ENCODE results near the gene INO80.

Gene INO80

GRCh38 chr15:40978562-40978961 lies 137.5 kb downstream of the INO80 start:
- no peak for DNase-seq (ENCODE audit: extremely low read depth, low read depth)
- no peak overlapping the region for H3K4me3 ChIP-seq (replicated peaks; ENCODE audit: low read depth, low read length)
- TF ChIP-seq CTCF (IDR thresholded peaks at IDR 0.05; ENCODE audit: low read depth, low read length, missing control alignments): no peak

GRCh38 chr15:40978141-40978540 lies 137.9 kb downstream of the INO80 start:
- no peak for TF ChIP-seq CTCF (IDR thresholded peaks at IDR 0.05; ENCODE audit: low read depth, low read length, missing control alignments)
- DNase-seq (ENCODE audit: extremely low read depth, low read depth): no peak
- H3K4me3 ChIP-seq (replicated peaks; ENCODE audit: low read depth, low read length): no peak overlapping the region

GRCh38 chr15:40976819-40977218 lies 139.3 kb downstream of the INO80 start:
- H3K4me3 ChIP-seq (replicated peaks; ENCODE audit: low read depth, low read length): no peak overlapping the region
- no peak for DNase-seq (ENCODE audit: extremely low read depth, low read depth)
- TF ChIP-seq CTCF (IDR thresholded peaks at IDR 0.05; ENCODE audit: low read depth, low read length, missing control alignments): no peak

- TF ChIP-seq CTCF (IDR thresholded peaks at IDR 0.05; ENCODE audit: low read depth, low read length, missing control alignments): no peak
- no peak for DNase-seq (ENCODE audit: extremely low read depth, low read depth)
- no peak overlapping the region for H3K4me3 ChIP-seq (replicated peaks; ENCODE audit: low read depth, low read length)
These were observed 141.2 kb downstream of the INO80 start for GRCh38 chr15:40974879-40975278.

DNA sequence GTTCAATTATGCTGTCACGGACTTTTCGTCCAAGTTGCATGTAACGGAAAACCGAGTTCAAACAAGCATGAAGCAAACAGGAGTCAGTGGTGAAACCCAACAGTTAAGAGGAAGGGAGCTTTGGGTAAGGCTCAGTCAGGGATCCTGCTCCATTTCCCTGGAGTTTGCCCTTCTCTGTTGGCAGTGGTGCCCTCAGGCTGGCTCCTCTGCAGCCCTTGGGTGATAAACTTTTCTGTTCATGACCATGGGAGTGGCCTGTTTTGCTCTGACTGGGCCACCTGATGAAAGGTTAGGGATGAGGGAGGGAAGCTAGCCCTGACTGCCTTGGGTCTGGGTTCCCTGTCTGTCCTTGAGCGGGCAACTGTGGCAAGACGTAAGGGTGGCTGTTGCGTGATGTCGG lies 146.7 kb downstream of the INO80 start:
- no peak for DNase-seq (ENCODE audit: extremely low read depth, low read depth)
- H3K4me3 ChIP-seq (replicated peaks; ENCODE audit: low read depth, low read length): no peak overlapping the region
- TF ChIP-seq CTCF (IDR thresholded peaks at IDR 0.05; ENCODE audit: low read depth, low read length, missing control alignments): no peak

DNA sequence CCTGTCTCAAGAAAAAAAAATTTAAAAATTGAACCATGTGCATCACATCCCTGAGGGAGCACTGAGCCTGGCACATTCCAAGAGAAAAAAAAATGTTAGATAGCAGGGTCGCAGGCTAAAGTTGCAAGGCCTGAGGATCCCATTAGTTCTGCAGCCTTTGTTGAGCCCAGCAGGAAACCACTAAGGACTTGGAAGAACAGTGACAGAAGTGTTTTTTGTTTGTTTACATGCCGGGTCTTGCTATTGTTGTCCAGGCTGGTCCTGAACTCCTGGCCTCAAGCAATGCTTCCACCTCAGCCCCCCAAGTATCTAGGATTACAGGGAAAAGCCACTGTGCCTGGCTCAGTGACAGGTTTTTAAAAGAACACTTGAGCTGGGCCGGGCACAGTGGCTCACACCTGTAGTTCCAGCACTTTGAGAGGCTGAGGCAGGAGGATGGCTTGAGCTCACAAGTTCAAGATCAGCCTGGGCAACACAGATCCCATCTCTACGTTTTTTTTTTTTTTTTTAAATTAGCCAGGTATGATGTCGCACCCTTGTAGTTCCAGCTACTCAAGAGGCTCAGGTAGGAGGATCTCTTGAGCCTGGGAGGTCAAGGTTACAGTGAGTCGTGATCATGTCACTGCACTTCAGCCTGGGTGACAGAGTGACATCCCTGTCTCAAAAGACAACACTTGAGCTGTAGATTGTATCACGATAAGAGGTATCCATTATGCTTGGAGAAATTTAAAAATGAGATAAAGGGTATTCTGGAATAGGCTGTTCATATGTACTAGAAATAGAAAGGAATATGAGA lies 147.6 kb downstream of the INO80 start:
- TF ChIP-seq CTCF (IDR thresholded peaks at IDR 0.05; ENCODE audit: low read depth, low read length, missing control alignments): no peak
- no peak for DNase-seq (ENCODE audit: extremely low read depth, low read depth)
- H3K4me3 ChIP-seq (replicated peaks; ENCODE audit: low read depth, low read length): no peak overlapping the region

DNA sequence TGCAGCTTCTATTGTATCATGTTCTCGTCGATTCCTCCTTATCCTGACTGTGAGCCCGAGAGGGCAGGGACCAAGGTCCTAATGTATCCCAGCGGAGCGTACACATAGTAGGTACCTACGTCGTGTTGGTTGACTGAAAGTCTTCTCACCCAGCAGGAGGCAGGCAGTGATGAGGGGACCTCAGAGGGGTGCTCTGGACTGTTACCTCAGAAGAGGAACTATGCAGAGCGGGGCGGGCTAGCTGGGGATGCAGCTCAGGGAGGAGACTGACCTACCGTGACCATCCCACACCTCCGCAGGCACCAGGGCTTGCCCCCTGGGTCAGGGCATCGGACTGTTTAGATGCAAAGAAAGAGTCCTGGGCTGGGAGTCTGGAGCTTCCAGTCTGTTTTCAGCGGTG lies 151.4 kb downstream of the INO80 start:
- no peak for TF ChIP-seq CTCF (IDR thresholded peaks at IDR 0.05; ENCODE audit: low read depth, low read length, missing control alignments)
- no peak for DNase-seq (ENCODE audit: extremely low read depth, low read depth)
- H3K4me3 ChIP-seq (replicated peaks; ENCODE audit: low read depth, low read length): no peak overlapping the region

Measured in HFF-Myc (cell line).